B cell (primary cell): ENCODE results near the gene CALHM3. TPM values are rescaled to one million over a fixed set of nuclear protein-coding genes. Genes with fewer than 3 reads are reported as not detected.

Experiments used
- ATAC-seq: fragments of 200-7000 bp; cut with Tn5 transposase; one replicate; pipeline ENCODE4 v1.10.0; 2021; ENCODE audit warnings: low read depth, mild to moderate bottlenecking, moderate number of reproducible peaks, moderate library complexity
- CTCF ChIA-PET: fragments of 350-600 bp; sonication (Branson Sonifier 250); formaldehyde crosslinking; loops from one replicate; lab custom pipeline; 2021; ENCODE audit warnings: antibody characterized with exemption, inconsistent platforms; lab: Charles Lee
- POLR2A ChIA-PET: fragments of 350-600 bp; sonication (Branson Sonifier 250); formaldehyde crosslinking; loops from one replicate; lab custom pipeline; 2021; ENCODE audit warnings: antibody characterized with exemption; lab: Charles Lee
- DNase-seq: peaks from one replicate; pipeline ENCODE4 v3.0.0; 2013
- H2AFZ ChIP-seq: 2 replicates; pipeline ENCODE4 v1.6.1; 2012; ENCODE audit warnings: mild to moderate bottlenecking, low read depth, low read length; ENCODE audit not compliant: insufficient read depth, poor library complexity, severe bottlenecking
- H3K27ac ChIP-seq, 2 donors: 1 replicate in 1 of 2; 2 replicates in 1 of 2; pipeline ENCODE4 v1.5.1; 2012 to 2013; ENCODE audit warnings: low read length in 2 of 2, mild to moderate bottlenecking in 2 of 2, moderate library complexity in 1 of 2
- H3K27me3 ChIP-seq, 4 experiments: fragments of 200-600 bp in 1 of 4; sonication (generic) in 1 of 4; replicated peaks in 1 of 4; 1 replicate in 2 of 4; 2 replicates in 2 of 4; pipeline versions ENCODE4 v1.6.1 to v1.7.0; 2013 to 2016; ENCODE audit warnings: low read length in 3 of 4, mild to moderate bottlenecking in 2 of 4, mixed read lengths in 1 of 4, moderate library complexity in 1 of 4; ENCODE audit not compliant: insufficient read depth in 4 of 4, control insufficient read depth in 3 of 4; ENCODE audit errors: control extremely low read depth in 1 of 4
- H3K36me3 ChIP-seq, 2 experiments: replicated peaks in 1 of 2; 1 replicate in 1 of 2; 2 replicates in 1 of 2; pipeline versions ENCODE4 v1.6.1 to v1.7.1; 2013; ENCODE audit warnings: low read length in 1 of 2; ENCODE audit not compliant: insufficient read depth in 2 of 2, control insufficient read depth in 1 of 2; ENCODE audit errors: control extremely low read depth in 1 of 2, extremely low read depth in 1 of 2
- H3K4me1 ChIP-seq, 2 donors: fragments of 200-600 bp in 1 of 2; sonication (generic) in 1 of 2; 1 replicate in 1 of 2; 2 replicates in 1 of 2; pipeline versions ENCODE4 v1.5.1 to v1.6.1; 2013 to 2017; ENCODE audit warnings: low read length in 2 of 2; ENCODE audit not compliant: control insufficient read depth in 2 of 2, insufficient read depth in 2 of 2
- H3K4me2 ChIP-seq: replicated peaks from 2 replicates; pipeline ENCODE3; 2012; ENCODE audit warnings: mild to moderate bottlenecking, low read depth, low read length; ENCODE audit not compliant: poor library complexity, severe bottlenecking
- H3K4me3 ChIP-seq, 5 experiments: fragments of 200-600 bp in 1 of 5; sonication (generic) in 1 of 5; 1 replicate in 3 of 5; 2 replicates in 2 of 5; pipeline versions ENCODE4 v1.5.1 to v1.7.0; 2011 to 2016; ENCODE audit warnings: low read length in 4 of 5, mild to moderate bottlenecking in 4 of 5, low read depth in 2 of 5, control low read depth in 1 of 5, moderate library complexity in 1 of 5; ENCODE audit not compliant: insufficient read depth in 1 of 5; ENCODE audit errors: control extremely low read depth in 1 of 5, extremely low read depth in 1 of 5
- H3K79me2 ChIP-seq: fragments of 200-600 bp; sonication (generic); one replicate; pipeline ENCODE4 v1.6.0; 2016; ENCODE audit warnings: low read length; ENCODE audit not compliant: control insufficient read depth, insufficient read depth
- H3K9ac ChIP-seq: fragments of 200-600 bp; sonication (generic); 2 replicates; pipeline ENCODE4 v1.6.1; 2017; ENCODE audit warnings: mild to moderate bottlenecking, low read length, moderate library complexity
- H3K9me3 ChIP-seq, 3 donors: one replicate each; pipeline versions ENCODE4 v1.6.1 to v1.7.1; 2013; ENCODE audit warnings: low read length in 2 of 3; ENCODE audit not compliant: control insufficient read depth in 2 of 3, insufficient read depth in 1 of 3; ENCODE audit errors: control extremely low read depth in 1 of 3
- H4K20me1 ChIP-seq: 2 replicates; pipeline ENCODE4 v1.6.0; 2012; ENCODE audit warnings: mild to moderate bottlenecking, low read length; ENCODE audit not compliant: insufficient read depth, control insufficient read depth, poor library complexity, severe bottlenecking
- H3K27ac Mint-ChIP-seq: one replicate; pipeline ENCODE4 v1.8.0; 2021; ENCODE audit warnings: mixed read lengths
- H3K27me3 Mint-ChIP-seq: one replicate; pipeline ENCODE4 v1.8.0; 2021; ENCODE audit warnings: mixed read lengths
- H3K4me1 Mint-ChIP-seq: one replicate; pipeline ENCODE4 v1.8.0; 2021; ENCODE audit warnings: mixed read lengths
- H3K4me3 Mint-ChIP-seq: one replicate; pipeline ENCODE4 v1.8.0; 2021; ENCODE audit warnings: mixed read lengths
- H3K9me3 Mint-ChIP-seq: one replicate; pipeline ENCODE4 v1.8.0; 2022; ENCODE audit warnings: mixed read lengths; ENCODE audit not compliant: insufficient read depth
- EZH2 ChIP-seq: IDR thresholded peaks from 2 replicates; pipeline ENCODE4 v1.6.1; 2012; ENCODE audit warnings: borderline replicate concordance, low read depth, mild to moderate bottlenecking, moderate library complexity, low read length; ENCODE audit not compliant: insufficient read depth, poor library complexity, severe bottlenecking
- WGBS: methylation state at CpG from one replicate; pipeline ENCODE4 v1.1.5; 2013; ENCODE audit warnings: missing lambda C conversion rate; ENCODE audit not compliant: insufficient coverage; 5-methylcytosine and 5-hydroxymethylcytosine counted together
- intact Hi-C: fragments of 100-400 bp; cut with micrococcal nuclease; formaldehyde crosslinking; loops from one replicate; pipeline ENCODE4 v1.10.0; 2022
- polyA plus RNA-seq: library from polyadenylated mRNA; depleted of rRNA; stranded (reverse); fragments of >200 nt; gene quantifications from 2 replicates; pipeline ENCODE4 v1.2.3, GENCODE V29; 2012
- total RNA-seq, 2 donors: library from RNA; stranded (reverse); fragments of 120-200 nt in 1 of 2; gene quantifications; 1 replicate in 1 of 2; 2 replicates in 1 of 2; pipeline versions ENCODE4 v1.2.3 to v1.2.4, GENCODE V29; 2013 to 2022
- TF ChIP-seq, protein P1 (sequence below): fragments of 200-600 bp; IDR thresholded peaks from one replicate; pipeline ENCODE4 v1.8.0; 2022; ENCODE audit warnings: antibody characterized with exemption, mild to moderate bottlenecking

The CALHM3 gene
- total and polyA plus RNA-seq, 2 donors (not counting 1 experiment from before 2014, with no cell fraction given), result not detected

DNA sequence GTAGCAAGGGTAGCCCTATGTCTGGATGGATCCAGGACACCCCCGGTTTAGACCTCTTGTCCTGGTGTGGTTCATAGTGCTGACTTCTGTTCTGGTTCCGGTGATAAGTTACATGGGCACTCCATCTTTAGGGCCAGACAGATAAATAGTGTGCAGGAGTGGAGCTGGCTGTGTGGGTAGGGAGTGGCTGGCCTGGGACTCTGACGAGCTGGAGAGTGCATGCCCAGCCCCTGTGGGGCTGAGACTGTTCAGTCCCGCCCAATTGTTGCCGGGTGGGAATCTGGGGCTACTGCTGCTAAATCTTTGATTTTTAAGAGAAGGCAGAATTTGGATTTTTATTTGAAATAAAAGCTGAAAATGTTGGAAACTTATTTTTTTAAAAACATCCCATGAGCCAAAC, 55.3 kb downstream of the CALHM3 start:
- Histone ChIP-seq H3K9me3 (no peaks in the 10 kb centered on the region), H3K4me1 (no peaks in the 10 kb centered on the region), H3K4me2 (no peak overlapping the region), H3K9ac (no peak overlapping the region), H4K20me1 (no peaks in the 10 kb centered on the region), H3K36me3 (peaks cover 6 to 76% of the 10 kb centered on the region in 2 experiments), H3K79me2 (no peaks in the 10 kb centered on the region), H2AFZ (no peak overlapping the region), H3K4me3 (no peak overlapping the region), H3K27ac (no peak overlapping the region), H3K27me3 (no peaks in the 10 kb centered on the region)
- ChIA-PET POLR2A (no interaction called here), CTCF (interaction anchor here (0.7 to 5.0 kb wide), 2 partner anchors 57 to 61 kb away, joined by 3 to 34 read pairs; no protein-coding TSS in a partner anchor)
- no peaks in the 10 kb centered on the region for H3K4me1 Mint-ChIP-seq
- no peaks in the 10 kb centered on the region for H3K27me3 Mint-ChIP-seq
- H3K27ac Mint-ChIP-seq, result no peak overlapping the region
- H3K9me3 Mint-ChIP-seq, result no peaks in the 10 kb centered on the region
- DNase-seq (no peak), ATAC-seq (no peak)
- WGBS, result 91% methylated on average over 2 of the region's 5 CpGs
- H3K4me3 Mint-ChIP-seq, result no peak overlapping the region
- TF ChIP-seq, protein P1, sequence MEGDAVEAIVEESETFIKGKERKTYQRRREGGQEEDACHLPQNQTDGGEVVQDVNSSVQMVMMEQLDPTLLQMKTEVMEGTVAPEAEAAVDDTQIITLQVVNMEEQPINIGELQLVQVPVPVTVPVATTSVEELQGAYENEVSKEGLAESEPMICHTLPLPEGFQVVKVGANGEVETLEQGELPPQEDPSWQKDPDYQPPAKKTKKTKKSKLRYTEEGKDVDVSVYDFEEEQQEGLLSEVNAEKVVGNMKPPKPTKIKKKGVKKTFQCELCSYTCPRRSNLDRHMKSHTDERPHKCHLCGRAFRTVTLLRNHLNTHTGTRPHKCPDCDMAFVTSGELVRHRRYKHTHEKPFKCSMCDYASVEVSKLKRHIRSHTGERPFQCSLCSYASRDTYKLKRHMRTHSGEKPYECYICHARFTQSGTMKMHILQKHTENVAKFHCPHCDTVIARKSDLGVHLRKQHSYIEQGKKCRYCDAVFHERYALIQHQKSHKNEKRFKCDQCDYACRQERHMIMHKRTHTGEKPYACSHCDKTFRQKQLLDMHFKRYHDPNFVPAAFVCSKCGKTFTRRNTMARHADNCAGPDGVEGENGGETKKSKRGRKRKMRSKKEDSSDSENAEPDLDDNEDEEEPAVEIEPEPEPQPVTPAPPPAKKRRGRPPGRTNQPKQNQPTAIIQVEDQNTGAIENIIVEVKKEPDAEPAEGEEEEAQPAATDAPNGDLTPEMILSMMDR, result no peak
- no peak for TF ChIP-seq EZH2
- intact Hi-C loops, result no loop called here

Other genes with a start within 250 kb of the CALHM3 start
- not detected in 2 replicates for gene RPEL1, start 233.4 kb downstream of the CALHM3 start, total RNA-seq
- gene RPEL1, start 233.4 kb downstream of the CALHM3 start, polyA plus RNA-seq, result not detected in 2 replicates
- not detected in 2 replicates for gene INA, start 202.1 kb downstream of the CALHM3 start, total RNA-seq
- gene INA, start 202.1 kb downstream of the CALHM3 start, polyA plus RNA-seq, result 0.03 TPM in 1 of 2 replicates, not detected in the other
- 7.4 and 8.9 TPM in 2 replicates for gene PCGF6, start 128.1 kb downstream of the CALHM3 start, total RNA-seq
- gene PCGF6, start 128.1 kb downstream of the CALHM3 start, polyA plus RNA-seq, result 3.5 and 4.6 TPM in 2 replicates
- 5.5 and 6.5 TPM in 2 replicates for gene TAF5, start 111.3 kb downstream of the CALHM3 start, total RNA-seq
- 2.4 and 3.8 TPM in 2 replicates for gene TAF5, start 111.3 kb downstream of the CALHM3 start, polyA plus RNA-seq
- gene ATP5MK, start 82.8 kb downstream of the CALHM3 start, total RNA-seq, result 96.6 and 107 TPM in 2 replicates
- gene ATP5MK, start 82.8 kb downstream of the CALHM3 start, polyA plus RNA-seq, result 99.9 and 134 TPM in 2 replicates
- 36.4 and 42.3 TPM in 2 replicates for gene PDCD11, start 82.6 kb downstream of the CALHM3 start, total RNA-seq
- gene PDCD11, start 82.6 kb downstream of the CALHM3 start, polyA plus RNA-seq, result 15.9 and 17.9 TPM in 2 replicates
- 42.8 and 46.2 TPM in 2 replicates for gene CALHM2, start 26.9 kb downstream of the CALHM3 start, total RNA-seq
- gene CALHM2, start 26.9 kb downstream of the CALHM3 start, polyA plus RNA-seq, result 3.4 and 16.3 TPM in 2 replicates
- 0.34 and 0.41 TPM in 2 replicates for gene CALHM1, start 20.3 kb downstream of the CALHM3 start, total RNA-seq
- 0.06 and 0.16 TPM in 2 replicates for gene CALHM1, start 20.3 kb downstream of the CALHM3 start, polyA plus RNA-seq
- 0.30 and 0.46 TPM in 2 replicates for gene NEURL1, start 14.5 kb upstream of the CALHM3 start, total RNA-seq
- gene NEURL1, start 14.5 kb upstream of the CALHM3 start, polyA plus RNA-seq, result 0.57 and 0.74 TPM in 2 replicates